ENCODE measurements around the gene WTAP.
A peak's percentile ranks its signal among the peaks of the same experiment; 100 is the strongest.
"Not testable (repeated sequence)": the region's sequence is repeated elsewhere in the genome, so short reads cannot be mapped to it uniquely, and the experiment has no call there.

The WTAP gene
- total RNA-seq = 58.4 to 632 (median 93.6) reads per million in 18 experiments

DNA sequence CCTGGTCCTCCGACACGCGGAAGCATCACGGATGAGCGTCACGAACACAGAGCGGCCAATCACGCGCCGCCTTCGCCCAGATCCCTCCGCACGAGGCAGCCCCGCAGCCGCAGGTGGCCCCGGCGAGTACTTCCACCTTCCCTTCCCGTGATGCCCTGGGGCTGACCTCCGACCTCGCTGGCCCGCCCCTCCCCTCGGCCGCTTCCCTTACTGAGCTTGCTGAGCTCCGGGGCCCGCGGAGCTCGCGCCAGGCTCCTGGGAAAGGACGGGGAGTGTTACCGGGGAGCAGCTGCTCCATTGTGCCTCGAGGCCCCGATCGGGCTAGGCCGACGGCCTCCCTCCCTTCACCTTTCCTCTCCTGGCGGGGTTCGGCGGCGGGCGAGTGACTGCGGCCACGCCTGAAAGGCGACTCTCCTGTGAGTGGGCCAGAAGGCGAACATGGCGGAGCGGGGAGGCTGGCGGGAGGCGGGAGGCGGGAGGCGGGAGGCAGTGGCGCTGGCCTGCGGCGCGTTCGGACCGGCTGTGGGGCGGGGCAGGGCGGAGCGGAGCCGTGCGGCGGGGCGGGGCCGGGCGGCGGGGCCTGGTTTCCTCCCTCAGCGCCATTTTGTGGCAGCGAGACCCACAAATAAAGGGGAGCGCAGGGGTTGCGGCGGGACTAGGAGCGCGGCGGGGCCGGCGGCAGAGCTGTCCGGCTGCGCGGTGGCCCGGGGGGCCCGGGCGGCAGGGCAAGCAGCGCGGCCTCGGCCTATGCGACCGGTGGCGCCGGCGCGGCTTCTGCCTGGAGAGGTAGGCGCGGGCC lies at the start of gene WTAP:
Gene WTAP, plus strand, starts transcription at position 589 of the 799 bp plus-strand sequence. CDS start 8,760 bp downstream, outside the sequence.
- DNase-seq = peak; percentile 89 to 93

DNA sequence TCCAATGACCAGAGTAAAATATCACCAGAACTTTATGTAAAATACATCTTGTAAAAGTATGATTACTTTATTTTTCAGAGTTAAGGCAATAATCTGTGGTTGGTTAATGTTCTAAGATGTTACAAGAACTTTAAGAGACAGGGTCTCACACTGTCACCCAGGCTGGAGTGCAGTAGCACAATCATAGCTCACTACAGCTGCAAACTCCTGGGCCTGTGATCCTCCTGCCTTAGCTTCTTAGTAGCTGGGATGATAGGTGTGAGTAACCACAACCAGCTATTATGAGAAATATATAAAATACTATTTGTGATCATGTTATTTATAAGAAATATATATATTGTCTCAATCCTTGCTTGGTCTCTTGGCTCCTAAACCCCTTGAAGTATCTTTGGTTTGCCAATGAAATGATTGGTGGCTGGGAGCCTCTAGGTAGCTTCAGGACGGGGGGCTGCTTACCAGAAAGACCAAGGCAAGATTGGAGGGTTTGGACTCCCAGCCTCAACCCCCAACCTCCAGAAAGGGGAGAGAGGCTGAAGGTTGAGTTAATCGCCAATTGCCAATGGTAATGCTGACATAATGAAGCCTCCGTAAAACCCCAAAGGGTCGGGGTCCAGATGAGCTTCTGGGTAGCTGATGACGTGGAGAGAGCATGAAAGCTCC lies 49.7 kb upstream of the WTAP start:
- DNase-seq = no peak

DNA sequence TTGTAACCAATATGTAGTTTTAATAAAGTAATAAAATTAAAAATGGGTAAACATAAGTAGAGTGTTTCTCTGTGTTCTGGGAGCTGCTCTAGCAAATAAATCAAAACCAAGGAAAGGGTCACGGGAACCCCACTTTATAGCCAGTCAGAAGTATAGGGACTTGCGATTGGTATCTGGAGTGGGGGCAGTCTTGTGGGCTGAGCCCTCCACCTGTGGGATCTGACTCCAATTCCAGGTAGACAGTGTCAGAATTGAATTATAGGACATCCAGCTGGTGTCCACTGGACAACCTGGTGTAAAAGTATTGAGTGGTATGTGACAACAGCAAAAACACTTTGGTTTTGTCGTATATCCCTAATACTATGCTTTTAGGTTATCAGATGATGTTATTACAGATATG lies 48.7 kb upstream of the WTAP start:
- no peak for DNase-seq

DNA sequence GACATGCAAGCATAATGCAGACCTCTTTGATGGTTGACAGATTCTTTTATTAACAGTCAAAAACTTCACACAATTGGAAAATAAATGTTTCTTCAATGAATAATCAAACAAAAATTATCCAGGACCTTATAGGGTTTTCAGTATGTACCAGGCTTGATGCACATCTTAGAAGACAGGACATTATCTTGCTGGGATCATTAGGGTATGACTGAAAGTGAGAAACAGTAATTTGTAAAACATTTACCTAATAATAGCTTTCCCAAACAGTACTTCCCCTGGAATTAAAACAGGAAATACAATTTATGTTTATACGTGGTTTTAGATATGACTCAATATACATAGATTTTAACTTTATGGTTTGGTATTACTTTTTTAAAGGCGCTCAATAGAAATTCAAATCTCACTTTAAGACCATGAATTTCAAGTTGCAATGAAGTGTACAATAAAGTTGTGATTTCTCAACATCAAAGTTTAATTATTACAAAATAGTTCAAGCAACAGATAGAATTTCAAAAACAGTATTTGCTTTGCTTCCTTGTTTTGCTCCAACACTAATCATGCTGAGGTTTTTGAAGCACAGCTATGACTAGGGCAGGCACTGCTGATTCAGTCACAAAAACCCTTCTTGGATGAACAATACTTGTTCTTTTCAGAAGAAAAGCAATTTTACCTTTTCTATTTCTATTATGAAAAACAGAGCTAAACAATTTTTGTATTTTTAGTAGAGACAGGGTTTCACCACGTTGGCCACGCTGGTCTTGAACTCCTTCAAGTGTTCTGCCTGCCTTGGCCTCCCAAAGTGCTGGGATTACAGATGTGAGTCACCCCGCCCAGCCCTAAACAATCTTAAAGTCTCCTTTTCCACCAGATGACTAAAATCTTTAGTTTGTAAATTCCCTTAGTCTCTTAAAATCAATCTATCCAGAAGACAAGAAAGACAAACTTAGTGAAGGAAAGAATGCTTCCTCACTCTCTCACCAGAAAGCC lies 47.9 kb upstream of the WTAP start:
- DNase-seq = peak; percentile 63 to 79

DNA sequence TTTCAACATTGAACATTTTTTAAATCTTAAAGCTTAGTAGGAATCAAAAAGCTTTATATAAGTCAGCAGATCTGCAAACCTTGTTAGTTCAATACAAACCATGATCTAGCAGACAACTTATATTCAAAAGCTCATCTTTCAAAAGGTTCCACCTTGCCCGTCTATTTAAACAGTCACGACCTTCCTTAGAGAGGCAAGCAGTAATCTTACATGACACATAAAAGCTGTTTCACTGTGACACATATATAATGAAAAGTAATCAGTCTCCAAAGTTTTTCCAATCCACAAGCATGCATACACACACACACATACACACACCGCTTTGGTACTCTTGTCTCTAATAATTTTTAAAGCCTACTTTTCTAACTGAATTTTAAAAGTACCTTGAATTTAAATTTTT lies 47.2 kb upstream of the WTAP start:
- DNase-seq = no peak

DNA sequence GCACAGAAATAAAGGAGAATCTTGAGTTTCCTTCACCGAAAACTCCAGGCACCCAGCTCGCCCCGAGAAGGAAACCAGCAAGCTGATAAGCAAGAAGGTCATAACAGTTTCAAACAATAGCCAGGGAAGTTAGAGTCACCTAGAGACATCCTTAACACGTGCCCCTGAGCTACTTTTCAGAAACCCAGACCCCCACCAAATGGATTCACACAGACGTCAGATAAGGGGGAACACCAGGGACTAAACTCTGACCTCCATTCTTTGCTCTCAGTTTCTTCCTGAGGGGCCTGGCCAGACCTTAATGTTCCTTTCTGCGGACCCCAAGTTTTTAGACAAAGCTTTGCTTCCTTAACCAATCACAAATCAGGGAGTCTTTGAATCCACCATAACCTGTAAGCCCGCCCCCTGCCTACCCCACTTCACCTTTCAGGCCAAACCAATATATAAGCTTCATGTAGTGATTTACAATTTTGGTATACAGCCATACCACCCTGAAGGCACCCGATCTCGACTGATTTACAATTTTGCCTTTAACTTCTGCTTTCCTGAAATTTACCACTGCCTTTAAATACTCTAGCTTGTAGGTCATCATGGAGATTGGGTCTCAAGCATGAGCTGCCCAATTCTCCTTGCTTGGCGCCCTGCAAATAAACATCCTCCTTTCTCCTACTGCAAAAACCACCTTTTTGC lies 46.0 kb upstream of the WTAP start:
- DNase-seq = no peak

DNA sequence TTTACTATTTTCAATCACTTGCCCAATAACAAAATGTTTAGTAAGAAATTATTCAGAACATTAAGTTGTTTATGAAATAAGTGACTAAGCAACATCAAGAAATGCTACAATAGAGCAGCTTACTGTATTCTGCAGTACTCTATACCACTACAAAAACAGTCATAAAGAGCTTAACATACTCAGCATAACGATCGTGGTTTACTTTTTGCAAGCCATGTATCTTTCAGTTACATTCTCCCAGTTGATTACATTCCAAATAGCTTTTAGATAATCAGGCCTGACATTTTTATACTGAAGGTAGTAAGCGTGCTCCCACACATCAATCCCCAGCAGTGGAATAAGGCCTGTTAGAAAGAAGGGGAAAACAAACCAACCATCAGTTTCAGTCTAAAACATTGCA lies 45.0 kb upstream of the WTAP start:
- no peak for DNase-seq

DNA sequence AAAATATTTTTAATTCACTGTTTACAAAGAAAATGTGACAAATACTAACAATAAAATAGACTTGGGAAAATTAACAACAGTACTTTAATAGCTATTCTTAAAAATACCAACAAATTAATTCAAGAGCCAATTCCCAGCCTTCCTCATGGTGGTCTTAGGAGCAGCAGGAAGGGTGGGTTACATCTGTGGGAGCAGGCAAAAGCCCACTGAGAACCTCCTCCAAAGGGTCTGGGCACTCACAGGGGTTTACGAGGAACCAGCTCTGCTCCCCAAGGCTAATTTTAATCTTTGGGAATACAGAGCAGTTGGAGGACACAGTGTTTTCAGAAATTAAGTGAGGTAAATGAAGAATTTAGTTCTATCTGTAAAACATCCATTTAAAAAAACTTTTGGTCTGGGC lies 44.5 kb upstream of the WTAP start:
- no peak for DNase-seq

DNA sequence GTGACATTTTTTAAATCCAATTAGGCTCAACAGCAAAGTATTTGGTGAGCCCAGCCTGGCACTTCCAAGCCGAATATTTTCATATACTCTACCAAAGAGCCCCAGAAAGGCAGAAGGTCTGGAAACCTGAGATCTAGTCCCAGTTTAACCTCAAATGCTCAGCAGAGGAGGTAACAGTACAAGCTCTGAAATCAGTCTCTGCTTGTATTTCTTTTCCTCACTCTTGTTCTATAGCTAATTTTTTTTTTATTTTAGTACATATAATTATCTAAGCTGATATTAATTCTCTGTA lies 43.3 kb upstream of the WTAP start:
- no peak for DNase-seq

DNA sequence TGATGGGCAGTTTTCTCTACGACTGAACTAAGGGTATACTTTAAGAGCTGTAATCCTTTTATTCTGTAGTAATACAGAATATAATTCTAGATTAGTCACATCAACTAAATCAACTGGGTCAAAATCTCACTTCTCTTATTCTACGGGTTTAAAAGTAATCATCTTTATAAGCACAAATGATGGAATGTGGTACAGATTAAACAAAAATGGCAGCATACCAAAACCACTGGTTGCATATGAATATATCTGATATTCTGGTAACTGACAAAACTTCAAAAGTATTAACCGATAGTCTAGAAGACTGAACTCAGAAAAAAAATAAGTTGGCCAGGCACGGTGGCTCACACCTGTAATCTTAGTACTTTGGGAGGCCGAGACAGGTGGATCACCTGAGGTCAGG lies 41.3 kb upstream of the WTAP start:
- no peak for DNase-seq

DNA sequence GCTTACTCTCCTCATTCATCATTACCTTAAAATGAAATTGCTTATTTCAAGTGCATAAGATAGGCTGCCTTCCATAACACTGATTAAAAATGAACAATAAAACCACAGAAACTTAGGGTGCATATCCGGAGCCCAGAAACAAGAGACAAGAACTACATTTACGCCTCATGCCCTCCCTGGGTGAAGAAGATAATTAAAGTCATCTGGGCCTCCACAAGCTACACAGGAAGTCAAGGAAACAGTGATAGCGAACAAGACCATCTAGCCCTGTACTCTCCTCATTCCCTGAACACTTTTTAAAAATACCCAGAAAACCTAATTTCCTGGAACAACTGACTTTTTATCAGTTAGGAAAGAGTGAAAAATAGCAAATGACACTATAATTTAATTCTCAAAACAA lies 40.6 kb upstream of the WTAP start:
- DNase-seq = no peak

DNA sequence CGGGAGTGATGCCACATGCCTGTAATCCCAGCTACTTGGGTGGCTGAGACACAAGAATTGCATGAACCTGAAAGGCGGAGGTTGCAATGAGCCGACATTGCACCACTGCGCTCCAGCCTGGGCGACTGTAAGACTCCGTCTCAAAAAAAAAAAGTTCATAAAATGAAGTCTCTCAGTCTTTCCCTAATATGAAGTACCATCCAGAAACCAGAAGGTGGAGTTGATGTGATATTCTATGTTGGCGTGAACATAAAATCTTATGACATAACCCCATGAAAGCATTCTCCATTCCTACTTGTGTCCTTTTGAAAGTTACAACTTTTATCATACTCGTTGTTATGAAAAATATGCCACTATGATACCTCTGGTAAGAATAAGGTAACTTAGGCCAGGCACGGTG lies 40.0 kb upstream of the WTAP start:
- DNase-seq = no peak

DNA sequence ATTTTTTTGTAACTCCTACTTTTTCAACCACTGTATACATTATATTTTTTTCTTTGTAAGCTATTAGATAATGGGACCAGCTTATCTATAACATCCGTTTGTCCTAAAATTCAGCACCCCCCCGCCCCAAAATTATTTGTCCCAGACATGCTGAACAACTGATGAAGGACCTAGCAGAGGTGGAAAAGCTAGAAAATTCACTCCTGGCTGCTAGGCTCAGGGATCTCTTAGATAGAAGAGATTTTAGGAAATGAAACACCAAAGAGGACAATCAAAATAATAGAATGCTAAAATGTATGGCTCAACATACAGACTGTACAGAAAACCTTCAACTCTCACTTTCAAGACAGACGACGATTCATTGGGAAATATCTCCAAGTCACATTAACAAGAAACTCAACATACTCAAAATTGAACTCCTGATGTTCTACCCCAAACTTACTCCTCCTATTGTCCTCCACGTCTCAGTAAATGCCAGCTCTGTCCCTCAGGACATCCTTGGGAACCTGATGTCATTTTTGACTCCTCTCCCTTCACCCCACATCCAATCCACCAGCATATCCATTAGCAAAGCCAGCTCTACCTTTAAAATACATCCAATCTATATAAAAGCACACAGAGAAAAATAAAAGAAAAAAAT lies 38.9 kb upstream of the WTAP start:
- DNase-seq = no peak

DNA sequence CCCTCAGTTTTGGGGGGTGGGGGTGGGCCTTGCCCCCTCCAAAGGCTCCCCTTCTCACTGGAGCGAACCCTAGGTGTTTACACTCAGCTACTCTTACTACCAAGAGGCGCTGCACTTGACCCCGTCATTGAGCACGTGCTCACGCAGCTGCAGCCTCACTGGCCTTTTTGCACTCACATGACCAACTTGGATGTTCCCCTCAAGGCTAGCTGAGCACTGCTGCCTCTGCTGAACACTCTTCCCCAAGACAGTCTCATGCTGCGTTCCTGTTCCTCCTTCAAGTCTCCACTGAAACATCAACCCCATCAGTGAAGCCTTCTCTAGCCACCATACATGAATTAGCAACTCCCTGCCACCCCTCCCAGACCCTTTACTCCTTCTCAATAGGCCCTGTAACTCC lies 38.3 kb upstream of the WTAP start:
- peak; percentile 28 to 57 for DNase-seq

DNA sequence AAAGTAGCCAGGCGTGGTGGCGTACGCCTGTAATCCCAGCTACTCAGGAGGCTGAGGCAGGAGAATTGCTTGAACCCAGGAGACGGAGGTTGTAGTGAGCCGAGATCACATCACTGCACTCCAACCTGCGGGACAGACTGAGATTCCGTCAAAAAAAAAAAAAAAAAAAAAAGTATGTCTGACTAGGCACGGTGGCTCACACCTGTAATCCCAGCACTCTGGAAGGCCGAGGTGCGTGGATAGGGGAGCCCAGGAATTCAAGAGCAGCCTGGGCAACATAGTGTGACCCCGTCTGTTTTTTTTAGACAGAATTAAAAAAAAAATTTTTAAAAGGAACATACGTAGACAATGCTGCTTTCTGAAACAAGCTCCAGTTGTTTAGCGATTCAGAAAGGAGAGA lies 37.2 kb upstream of the WTAP start:
- not testable (repeated sequence) for DNase-seq

DNA sequence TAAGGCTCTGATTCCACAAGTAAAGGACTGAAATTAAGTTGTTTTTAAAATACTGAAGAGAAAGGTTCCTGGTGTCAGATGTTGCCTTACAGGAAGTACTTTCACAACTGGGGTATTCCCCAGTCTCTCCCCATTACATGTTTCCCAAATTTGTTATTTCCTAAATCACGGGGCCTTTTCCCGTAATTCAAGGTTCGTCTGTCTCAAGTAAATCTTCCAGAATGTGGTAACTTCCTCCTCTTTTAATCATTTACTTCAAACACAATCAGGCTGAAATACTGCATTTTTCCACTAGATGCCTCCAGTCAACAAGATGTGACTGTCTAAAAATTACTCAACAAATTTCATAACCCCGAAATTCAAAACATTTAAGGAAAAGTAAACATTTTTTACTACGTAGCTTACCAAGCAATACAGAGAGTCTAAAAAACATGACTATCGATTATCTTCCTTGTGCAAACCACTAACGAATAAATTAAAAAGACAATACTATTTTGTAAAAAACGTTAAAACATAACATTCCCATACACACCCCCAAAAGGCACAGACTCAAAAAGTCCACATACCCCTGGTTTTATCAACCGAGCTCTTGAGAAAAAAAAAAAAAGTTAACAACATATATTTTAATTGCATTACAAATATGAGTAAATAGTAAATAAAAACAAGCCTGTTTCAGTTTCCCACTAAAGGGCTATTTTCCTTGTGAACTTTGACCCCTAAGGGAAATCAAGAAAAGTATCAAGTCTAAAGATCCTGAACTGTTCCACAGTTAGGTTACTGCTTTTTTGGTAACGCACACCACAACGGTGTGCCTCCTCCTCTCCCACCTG lies 36.0 kb upstream of the WTAP start:
- peak; percentile 92 to 98 for DNase-seq

DNA sequence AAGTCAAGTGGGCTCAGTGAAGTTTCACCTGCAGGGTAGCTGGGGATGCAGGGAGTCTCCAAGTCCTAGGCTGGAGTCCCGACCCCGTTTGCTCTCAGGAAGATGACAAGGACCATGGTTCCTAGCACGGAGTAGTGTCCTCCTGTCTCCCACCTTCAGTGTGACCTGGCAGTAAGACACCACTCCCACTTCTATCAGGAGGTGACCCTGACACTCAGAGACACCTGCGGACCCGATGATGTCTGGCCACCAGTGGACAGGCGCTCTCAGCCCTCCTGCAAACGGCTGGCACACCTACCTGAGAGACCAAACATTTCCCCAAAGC lies 35.4 kb upstream of the WTAP start:
- DNase-seq = no peak

DNA sequence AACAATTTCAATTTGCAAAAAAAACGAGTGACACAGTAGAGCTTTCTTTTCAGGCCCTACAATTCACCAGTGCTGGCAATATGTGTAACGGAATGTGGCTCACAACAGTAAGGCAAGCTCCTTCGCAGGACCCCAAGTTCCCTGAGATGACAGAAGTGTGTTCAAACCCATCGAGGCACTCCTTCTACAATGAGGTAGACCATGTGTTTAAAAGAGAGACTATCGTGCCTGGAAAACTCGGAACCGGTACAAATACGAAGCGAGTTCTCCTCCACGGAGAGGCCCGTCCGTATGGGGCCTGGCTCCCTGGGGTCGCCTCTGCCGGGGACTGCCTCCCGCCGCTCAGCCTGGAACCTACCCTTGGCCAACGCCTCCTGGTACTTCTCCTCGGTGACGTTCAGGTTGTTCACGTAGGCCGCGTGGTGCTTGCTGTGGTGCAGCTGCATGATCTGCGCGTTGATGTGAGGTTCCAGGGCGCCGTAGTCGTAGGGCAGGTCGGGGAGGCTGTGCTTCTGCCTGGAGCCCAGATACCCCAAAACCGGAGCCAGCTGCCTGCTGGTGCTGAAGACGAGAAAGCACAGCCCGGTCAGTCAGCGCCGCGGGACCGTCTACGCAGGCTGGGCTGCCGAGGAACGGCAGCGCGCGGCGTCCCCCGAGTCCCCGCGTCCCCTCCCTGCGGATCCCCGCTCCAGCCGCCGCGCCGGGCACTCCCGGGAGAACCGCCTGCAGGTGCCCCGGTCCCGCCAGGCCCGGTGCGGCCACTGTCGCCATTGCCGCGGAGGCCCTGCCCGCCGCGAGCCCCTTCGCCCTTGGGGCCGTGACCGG lies 34.8 kb upstream of the WTAP start:
- DNase-seq = peak; percentile 37 to 62

DNA sequence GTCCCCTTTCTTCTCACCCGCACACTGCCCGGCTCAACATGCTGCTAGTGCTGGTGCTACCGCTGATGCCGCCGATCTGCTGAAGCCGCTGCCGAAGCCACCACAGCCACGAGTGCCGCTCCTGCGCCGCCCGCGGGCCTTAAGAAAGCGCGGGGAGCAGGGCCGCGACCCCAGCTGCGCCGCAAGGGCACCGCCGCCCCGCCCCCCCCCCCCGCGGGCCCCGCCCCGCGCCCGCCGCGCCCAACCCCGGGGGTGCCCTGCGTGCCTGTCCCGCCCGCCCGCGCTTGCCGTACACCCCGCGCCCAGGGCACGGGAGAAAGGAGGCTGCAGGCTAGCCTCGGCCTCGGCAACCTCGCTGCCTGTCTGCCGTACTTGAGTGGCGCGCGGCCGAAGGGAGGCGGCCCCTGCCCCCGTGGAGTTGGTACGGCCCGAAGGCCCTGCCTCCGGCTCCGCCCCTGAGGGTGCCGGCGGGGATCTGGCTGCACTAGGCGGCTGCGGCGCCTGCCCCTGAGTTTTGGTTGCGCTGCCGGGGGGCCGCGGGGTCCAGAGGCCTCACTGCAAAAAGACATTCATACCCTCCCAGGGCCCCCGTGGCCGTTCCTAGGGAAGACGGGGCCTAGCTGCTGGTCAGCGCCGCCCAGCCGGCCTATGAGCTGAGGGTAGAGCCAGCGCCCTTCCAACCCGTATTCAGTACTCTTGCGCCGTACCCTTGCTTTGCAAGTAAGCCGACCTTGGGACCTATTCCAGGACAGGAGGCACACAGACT lies 34.0 kb upstream of the WTAP start, which contains the start of gene SOD2:
Gene SOD2, minus strand, starts transcription at position 114 of the 766 bp plus-strand sequence. Its CDS starts 74 bp downstream, at position 40.
- DNase-seq = peak; percentile 73 to 85
